ENCODE data around the gene HID1. TPM values are rescaled to one million over a fixed set of nuclear protein-coding genes. Genes with fewer than 3 reads are reported as not detected.
A peak's percentile ranks its signal among the peaks of the same experiment; 100 is the strongest.

The HID1 gene
- total RNA-seq, 1 experiment from 2014 or later = 12.7 TPM

DNA sequence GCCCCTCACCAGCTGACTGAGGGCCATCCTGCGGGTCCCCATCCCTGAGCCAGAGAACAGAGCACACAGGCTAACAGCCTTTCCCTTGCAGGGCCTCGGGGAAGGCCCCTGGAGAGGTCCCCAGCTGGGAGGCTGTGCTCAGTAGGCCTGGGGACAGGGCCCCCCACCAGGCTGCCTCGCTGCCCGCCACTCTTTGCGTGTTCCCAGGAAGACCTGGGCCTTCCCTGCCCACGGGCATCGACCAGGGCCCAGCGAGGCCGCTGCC lies 785 bp downstream of the HID1 start:
- no peak overlapping the region for H2BK15ac ChIP-seq (ENCODE audit: low read depth, low read length)
- no peak overlapping the region for H3K14ac ChIP-seq (ENCODE audit: insufficient read depth, low read length)
- no peak overlapping the region for H3K56ac ChIP-seq (ENCODE audit: insufficient read length, low read depth, low read length)
- no peak overlapping the region for H2BK20ac ChIP-seq (ENCODE audit: low read depth, low read length, poor library complexity, severe bottlenecking)
- H2AFZ ChIP-seq (ENCODE audit: low read length) = no peak overlapping the region
- H2BK5ac ChIP-seq (ENCODE audit: insufficient read length, low read length) = no peak overlapping the region
- WGBS (ENCODE audit: extremely low coverage, insufficient read length, low lambda C conversion rate) = no CpG with 5 or more reads among the region's 9 CpGs
- no peak overlapping the region for H4K91ac ChIP-seq (ENCODE audit: insufficient read length, low read depth, low read length)
- H2AK5ac ChIP-seq (ENCODE audit: insufficient read length, low read length) = no peak overlapping the region
- no peak overlapping the region for H3K23ac ChIP-seq (ENCODE audit: insufficient read length, low read depth, low read length)
- Mint-ChIP-seq H3K27ac (no peak overlapping the region), H3K4me3 (peak overlapping the region; percentile 67 to 83), H3K36me3 (ENCODE audit: insufficient read depth in 1 of 3, low read depth in 3 of 3) (no peaks in the 10 kb centered on the region), H3K9me3 (peaks cover 0 to 2% of the 10 kb centered on the region in 2 experiments; a peak in 1 of 5 replicates), H3K27me3 (ENCODE audit: low read depth) (peaks cover 59% of the 10 kb centered on the region), H3K4me1 (peaks cover 10 to 19% of the 10 kb centered on the region in 2 experiments)
- no peak overlapping the region for H2BK120ac ChIP-seq (ENCODE audit: low read depth, low read length, poor library complexity, severe bottlenecking)
- TF ChIP-seq, protein P1, sequence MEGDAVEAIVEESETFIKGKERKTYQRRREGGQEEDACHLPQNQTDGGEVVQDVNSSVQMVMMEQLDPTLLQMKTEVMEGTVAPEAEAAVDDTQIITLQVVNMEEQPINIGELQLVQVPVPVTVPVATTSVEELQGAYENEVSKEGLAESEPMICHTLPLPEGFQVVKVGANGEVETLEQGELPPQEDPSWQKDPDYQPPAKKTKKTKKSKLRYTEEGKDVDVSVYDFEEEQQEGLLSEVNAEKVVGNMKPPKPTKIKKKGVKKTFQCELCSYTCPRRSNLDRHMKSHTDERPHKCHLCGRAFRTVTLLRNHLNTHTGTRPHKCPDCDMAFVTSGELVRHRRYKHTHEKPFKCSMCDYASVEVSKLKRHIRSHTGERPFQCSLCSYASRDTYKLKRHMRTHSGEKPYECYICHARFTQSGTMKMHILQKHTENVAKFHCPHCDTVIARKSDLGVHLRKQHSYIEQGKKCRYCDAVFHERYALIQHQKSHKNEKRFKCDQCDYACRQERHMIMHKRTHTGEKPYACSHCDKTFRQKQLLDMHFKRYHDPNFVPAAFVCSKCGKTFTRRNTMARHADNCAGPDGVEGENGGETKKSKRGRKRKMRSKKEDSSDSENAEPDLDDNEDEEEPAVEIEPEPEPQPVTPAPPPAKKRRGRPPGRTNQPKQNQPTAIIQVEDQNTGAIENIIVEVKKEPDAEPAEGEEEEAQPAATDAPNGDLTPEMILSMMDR (conservative IDR thresholded peaks at IDR 0.05) = no peak
- H3K4me1 ChIP-seq (ENCODE audit: insufficient read depth, low read length) = no peaks in the 10 kb centered on the region; the same call in 1 of the 2 replicates
- no peak overlapping the region for H3K18ac ChIP-seq (ENCODE audit: insufficient read length, low read depth, low read length)
- H3K79me1 ChIP-seq (ENCODE audit: insufficient read depth, low read depth, low read length, poor library complexity, severe bottlenecking) = no peaks in the 10 kb centered on the region
- peak overlapping the region; percentile 47 for H3K4me2 ChIP-seq (ENCODE audit: insufficient read depth, insufficient read length, low read length)
- H3K9ac ChIP-seq (ENCODE audit: extremely low read depth, insufficient read length, low read length) = no peak overlapping the region
- H3K79me2 ChIP-seq (ENCODE audit: insufficient read depth, low read length) = no peaks in the 10 kb centered on the region
- peaks cover 8% of the 10 kb centered on the region for H3K23me2 ChIP-seq (ENCODE audit: insufficient read length, low read depth, low read length, poor library complexity, severe bottlenecking)
- no peak overlapping the region for H3K27ac ChIP-seq (ENCODE audit: insufficient read length, low read depth, low read length)
- H4K8ac ChIP-seq (replicated peaks; ENCODE audit: insufficient read length, low read depth, low read length) = no peak overlapping the region
- no peaks in the 10 kb centered on the region for H4K20me1 ChIP-seq (ENCODE audit: control insufficient read depth, insufficient read depth, insufficient read length)
- H4K5ac ChIP-seq (ENCODE audit: insufficient read length, low read depth, low read length) = no peak overlapping the region
- no peaks in the 10 kb centered on the region for H3K9me3 ChIP-seq (ENCODE audit: control insufficient read depth, low read depth, low read length)
- no peak for DNase-seq
- no peak overlapping the region for H3T11ph ChIP-seq (ENCODE audit: low read length)
- no peak overlapping the region for H2BK12ac ChIP-seq (ENCODE audit: insufficient read length, low read depth, low read length)
- H3K27me3 ChIP-seq (ENCODE audit: insufficient read depth, low read length) = peaks cover 19% of the 10 kb centered on the region
- H3K4ac ChIP-seq (ENCODE audit: low read depth, low read length) = no peak overlapping the region

Measured in H9 (cell line).